Upper lobe of left lung (tissue), 6 donors: ENCODE results near the gene TSC22D4. TPM values are rescaled to one million over a fixed set of nuclear protein-coding genes. Genes with fewer than 3 reads are reported as not detected.

Experiments used
- ATAC-seq, 2 donors: fragments of 200-7000 bp; cut with Tn5 transposase; one replicate each; pipeline ENCODE4 v1.9.1; 2022; ENCODE audit warnings: mild to moderate bottlenecking in 2 of 2, moderate library complexity in 2 of 2; ENCODE audit not compliant: low FRiP score in 2 of 2
- DNase-seq, 2 donors: peaks; one replicate each; pipeline ENCODE4 v3.0.0-alpha.2; 2019 to 2020
- H3K27ac ChIP-seq, 4 donors: fragments of 200-600 bp; sonication (generic); one replicate each; pipeline ENCODE4 v1.5.1; 2016 to 2019
- H3K27me3 ChIP-seq, 4 donors: fragments of 200-600 bp; sonication (generic); one replicate each; pipeline ENCODE4 v1.5.1; 2017 to 2019
- H3K36me3 ChIP-seq, 4 donors: fragments of 200-600 bp; sonication (generic); one replicate each; pipeline ENCODE4 v1.5.1; 2016 to 2019
- H3K4me1 ChIP-seq, 4 donors: fragments of 200-600 bp; sonication (generic); one replicate each; pipeline ENCODE4 v1.5.1; 2018 to 2019
- H3K4me3 ChIP-seq, 4 donors: fragments of 200-600 bp; sonication (generic); one replicate each; pipeline ENCODE4 v1.5.1; 2017 to 2019; ENCODE audit warnings: mild to moderate bottlenecking in 2 of 4, moderate library complexity in 1 of 4
- H3K9me3 ChIP-seq, 4 donors: fragments of 200-600 bp; sonication (generic); one replicate each; pipeline ENCODE4 v1.5.1; 2018 to 2019
- EP300 ChIP-seq, 4 donors: sonication (generic); formaldehyde crosslinking; IDR thresholded peaks; one replicate each; pipeline ENCODE4 v1.5.1; 2017; ENCODE audit warnings: antibody characterized with exemption in 4 of 4, control low read depth in 2 of 4
- POLR2A ChIP-seq, 4 donors: fragments of 450-650 bp; IDR thresholded peaks; one replicate each; pipeline ENCODE4 v1.5.1; 2016 to 2017; ENCODE audit warnings: antibody characterized with exemption in 4 of 4, mild to moderate bottlenecking in 2 of 4
- POLR2AphosphoS5 ChIP-seq, 2 donors: sonication (generic); formaldehyde crosslinking; IDR thresholded peaks; one replicate each; pipeline ENCODE4 v1.5.1; 2017; ENCODE audit warnings: antibody characterized with exemption in 2 of 2
- WGBS, 2 donors: methylation state at CpG; one replicate each; pipeline ENCODE4 v1.1.5; 2017 to 2018; 5-methylcytosine and 5-hydroxymethylcytosine counted together
- total RNA-seq, 6 donors: library from RNA; depleted of rRNA in 4 of 6; stranded (reverse); fragments of >200 nt in 4 of 6; gene quantifications; one replicate each; pipeline versions ENCODE4 v1.1.0 to v1.2.1, GENCODE V29; 2016 to 2021
- TF ChIP-seq, protein P1 (sequence below), 6 experiments: fragments of 450-650 bp in 4 of 6; fragments of 200-600 bp in 2 of 6; sonication (generic) in 2 of 6; IDR thresholded peaks; one replicate each; pipeline ENCODE4 v1.5.1; 2016 to 2019; ENCODE audit warnings: antibody characterized with exemption in 6 of 6
- donor health status: DM: no; HTN: no; CAD: no; lungs with moderate emphysema.
- donor health status: DM: no; HTN: yes; CAD: no; lungs with severe emphysema.

TSC22D4 gene
- total RNA-seq, 6 donors from 2014 or later = 25.7 to 91.2 (median 69.0) TPM

DNA sequence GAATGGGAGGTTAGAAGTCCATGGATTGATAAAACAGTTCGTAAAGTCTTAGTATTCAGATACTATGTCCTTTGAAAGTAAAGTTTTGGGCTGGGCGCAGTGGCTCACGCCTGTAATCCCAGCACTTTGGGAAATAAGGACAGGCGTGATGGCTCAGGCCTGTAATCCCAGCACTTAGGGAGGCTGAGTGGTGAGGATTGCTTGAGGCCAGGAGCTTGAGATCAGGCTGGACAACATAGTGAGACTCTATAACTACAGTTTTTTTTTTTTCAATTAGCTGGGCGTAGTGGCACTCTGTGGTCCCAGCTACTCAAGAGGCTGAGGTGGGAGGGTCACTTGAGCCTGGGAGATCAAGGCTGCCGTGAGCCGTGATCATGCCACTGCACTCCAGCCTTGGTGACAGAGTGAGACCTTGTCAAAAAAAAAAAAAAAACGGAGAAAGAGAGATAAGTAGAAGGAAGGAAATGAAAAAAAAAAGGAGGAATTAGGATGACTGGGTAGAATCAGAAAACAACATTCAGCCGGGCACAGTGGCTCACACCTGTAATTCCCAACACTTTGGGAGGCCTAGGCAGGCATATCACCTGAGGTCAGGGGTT is 34.3 kb upstream of the TSC22D4 start:
- ATAC-seq (no peak), DNase-seq (no peak)
- H3K9me3 ChIP-seq = no peaks in the 10 kb centered on the region
- H3K27me3 ChIP-seq = no peaks in the 10 kb centered on the region
- H3K4me3 ChIP-seq = no peak overlapping the region
- H3K36me3 ChIP-seq = no peaks in the 10 kb centered on the region
- WGBS, 2 donors = 76 to 80% methylated on average over 9 of the region's 9 CpGs
- peaks cover 0 to 12% (median 4%) of the 10 kb centered on the region in 4 donors for H3K4me1 ChIP-seq
- TF ChIP-seq POLR2AphosphoS5 (IDR thresholded peaks at IDR 0.05) (no peak), POLR2A (IDR thresholded peaks at IDR 0.05) (no peak)
- TF ChIP-seq, protein P1, sequence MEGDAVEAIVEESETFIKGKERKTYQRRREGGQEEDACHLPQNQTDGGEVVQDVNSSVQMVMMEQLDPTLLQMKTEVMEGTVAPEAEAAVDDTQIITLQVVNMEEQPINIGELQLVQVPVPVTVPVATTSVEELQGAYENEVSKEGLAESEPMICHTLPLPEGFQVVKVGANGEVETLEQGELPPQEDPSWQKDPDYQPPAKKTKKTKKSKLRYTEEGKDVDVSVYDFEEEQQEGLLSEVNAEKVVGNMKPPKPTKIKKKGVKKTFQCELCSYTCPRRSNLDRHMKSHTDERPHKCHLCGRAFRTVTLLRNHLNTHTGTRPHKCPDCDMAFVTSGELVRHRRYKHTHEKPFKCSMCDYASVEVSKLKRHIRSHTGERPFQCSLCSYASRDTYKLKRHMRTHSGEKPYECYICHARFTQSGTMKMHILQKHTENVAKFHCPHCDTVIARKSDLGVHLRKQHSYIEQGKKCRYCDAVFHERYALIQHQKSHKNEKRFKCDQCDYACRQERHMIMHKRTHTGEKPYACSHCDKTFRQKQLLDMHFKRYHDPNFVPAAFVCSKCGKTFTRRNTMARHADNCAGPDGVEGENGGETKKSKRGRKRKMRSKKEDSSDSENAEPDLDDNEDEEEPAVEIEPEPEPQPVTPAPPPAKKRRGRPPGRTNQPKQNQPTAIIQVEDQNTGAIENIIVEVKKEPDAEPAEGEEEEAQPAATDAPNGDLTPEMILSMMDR (IDR thresholded peaks at IDR 0.05) = no peak
- no peak overlapping the region for H3K27ac ChIP-seq

DNA sequence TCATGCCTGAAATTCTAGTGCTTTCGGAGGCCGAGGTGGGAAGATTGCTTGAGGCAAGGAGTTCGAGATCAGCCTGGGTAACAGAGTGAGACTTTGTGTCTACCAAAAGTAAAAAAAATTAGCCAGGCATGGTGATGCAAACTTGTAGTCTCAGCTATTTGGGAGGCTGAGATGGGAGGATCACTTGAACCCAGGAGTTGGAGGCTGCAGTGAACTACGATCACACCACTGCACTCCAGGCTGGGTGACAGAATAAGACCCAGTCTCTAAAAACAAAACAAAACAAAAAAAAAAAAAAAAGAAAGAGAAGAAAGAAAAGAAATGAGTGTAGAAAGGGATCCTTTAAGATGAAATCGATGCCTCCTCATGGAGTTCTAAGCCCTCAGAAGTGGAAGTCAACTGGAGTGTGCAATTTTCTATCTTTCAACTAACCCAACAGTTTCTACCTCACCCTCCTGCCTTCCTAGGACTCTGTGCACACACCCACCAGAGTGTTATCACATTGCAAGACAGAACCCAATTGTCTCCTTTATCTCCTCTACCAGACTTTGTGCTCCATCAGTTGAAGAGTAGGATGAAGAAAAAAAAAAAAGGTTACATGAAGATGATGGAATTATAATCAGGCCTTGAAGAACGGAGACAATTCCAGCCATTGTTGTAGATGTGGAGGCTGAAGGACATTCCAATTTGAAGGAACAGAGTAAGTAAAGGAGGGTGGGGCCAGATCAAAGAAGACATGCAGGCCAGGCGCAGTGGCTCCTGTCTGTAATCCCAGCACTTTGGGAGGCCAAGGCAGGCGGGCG is 31.6 kb upstream of the TSC22D4 start:
- WGBS, 2 donors = 90 to 92% methylated on average over 9 of the region's 9 CpGs
- TF ChIP-seq POLR2A (IDR thresholded peaks at IDR 0.05) (no peak), POLR2AphosphoS5 (IDR thresholded peaks at IDR 0.05) (no peak)
- TF ChIP-seq, protein P1 (IDR thresholded peaks at IDR 0.05) = no peak

DNA sequence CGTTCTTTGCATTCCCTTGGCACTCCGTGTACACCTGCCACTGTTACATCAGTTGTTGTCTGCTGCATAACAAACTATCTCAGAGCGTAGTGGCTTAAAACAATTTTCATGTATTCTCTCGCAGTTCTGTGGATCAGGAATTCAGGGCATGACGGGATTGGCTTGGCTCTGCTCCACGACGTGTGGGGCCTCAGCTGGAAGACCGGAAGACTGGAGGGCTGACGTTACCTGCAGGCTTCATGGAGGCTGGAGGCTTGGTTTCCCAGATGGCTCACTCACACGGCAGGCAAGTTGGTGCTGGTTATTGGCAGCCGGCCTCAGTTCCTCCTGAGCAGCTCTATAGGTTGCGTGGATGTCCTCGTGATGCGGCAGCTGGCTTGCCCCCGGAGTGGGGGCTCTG is 30.2 kb upstream of the TSC22D4 start:
- ATAC-seq = no peak

More for the DNA sequence above, 31.6 kb upstream of the TSC22D4 start:
- H3K9me3 ChIP-seq = no peaks in the 10 kb centered on the region
- H3K4me3 ChIP-seq = no peak overlapping the region
- ATAC-seq (no peak), DNase-seq (no peak)
- peaks cover 0 to 5% (median 0%) of the 10 kb centered on the region in 4 donors for H3K4me1 ChIP-seq
- H3K36me3 ChIP-seq = no peaks in the 10 kb centered on the region
- no peaks in the 10 kb centered on the region for H3K27me3 ChIP-seq
- no peak overlapping the region for H3K27ac ChIP-seq

DNA sequence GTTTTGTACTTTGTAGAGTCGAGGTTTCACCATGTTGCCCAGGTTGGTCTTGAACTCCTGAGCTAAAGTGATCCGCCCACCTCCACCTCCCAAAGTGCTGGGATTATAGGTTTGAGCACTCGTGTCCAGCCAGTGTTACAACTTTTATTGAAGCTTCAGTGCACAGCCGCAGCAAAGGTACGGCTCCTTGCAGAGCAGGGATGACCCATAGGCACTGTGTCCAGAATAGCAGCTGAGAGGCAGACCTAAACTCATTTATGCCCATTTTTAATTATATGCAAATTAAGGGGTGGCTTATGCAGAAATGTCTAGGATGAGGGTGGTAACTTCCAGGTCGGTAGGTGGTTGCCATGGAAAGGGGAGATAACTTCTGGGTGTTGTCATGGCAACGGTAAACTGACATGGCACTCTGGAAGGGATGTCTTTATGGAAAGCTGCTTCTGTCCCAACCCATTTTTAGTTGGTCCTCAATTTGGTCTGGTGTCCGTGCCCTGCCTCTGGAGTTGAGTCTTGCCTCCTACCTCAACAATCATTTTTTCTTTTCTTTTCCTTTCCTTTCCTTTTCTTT is 27.4 kb upstream of the TSC22D4 start:
- 68 to 72% methylated on average over 8 of the region's 8 CpGs for WGBS, 2 donors
- no peak overlapping the region for H3K4me3 ChIP-seq
- H3K36me3 ChIP-seq = no peaks in the 10 kb centered on the region
- no peak for DNase-seq
- H3K27ac ChIP-seq = no peak overlapping the region
- H3K4me1 ChIP-seq = no peaks in the 10 kb centered on the region
- no peak for TF ChIP-seq EP300 (IDR thresholded peaks at IDR 0.05)
- no peak for TF ChIP-seq POLR2A (IDR thresholded peaks at IDR 0.05)
- TF ChIP-seq POLR2AphosphoS5 (IDR thresholded peaks at IDR 0.05) = no peak
- TF ChIP-seq, protein P1 (IDR thresholded peaks at IDR 0.05) = no peak
- no peak for ATAC-seq
- no peaks in the 10 kb centered on the region for H3K9me3 ChIP-seq
- H3K27me3 ChIP-seq = no peaks in the 10 kb centered on the region

More for the DNA sequence above, 30.2 kb upstream of the TSC22D4 start:
- Histone ChIP-seq H3K27ac (no peak overlapping the region), H3K36me3 (no peaks in the 10 kb centered on the region), H3K4me3 (no peak overlapping the region), H3K4me1 (no peaks in the 10 kb centered on the region), H3K9me3 (no peaks in the 10 kb centered on the region), H3K27me3 (no peaks in the 10 kb centered on the region)
- no peak for DNase-seq
- 76 to 81% methylated on average over 15 of the region's 15 CpGs for WGBS, 2 donors
- TF ChIP-seq POLR2AphosphoS5 (IDR thresholded peaks at IDR 0.05) = no peak
- TF ChIP-seq, protein P1 (IDR thresholded peaks at IDR 0.05) = no peak
- TF ChIP-seq EP300 (IDR thresholded peaks at IDR 0.05) = no peak
